Liver (tissue), 9 donors: Measurements from ENCODE around the gene CAMK1D. TPM values are rescaled to one million over a fixed set of nuclear protein-coding genes. Genes with fewer than 3 reads are reported as not detected.

Experiments
- DNase-seq: peaks from one replicate; pipeline ENCODE4 v3.0.0-alpha.2; 2017; ENCODE audit warnings: low spot score
- H3K27ac ChIP-seq, 2 donors: one replicate each; pipeline ENCODE4 v1.7.0; 2013; ENCODE audit warnings: inconsistent platforms in 2 of 2, low read length in 2 of 2, control low read depth in 1 of 2, low read depth in 1 of 2, mild to moderate bottlenecking in 1 of 2
- H3K27me3 ChIP-seq, 4 donors: one replicate each; pipeline versions ENCODE4 v1.6.1 to v1.7.0; 2013; ENCODE audit warnings: low read length in 3 of 4, inconsistent platforms in 1 of 4, mild to moderate bottlenecking in 1 of 4, moderate library complexity in 1 of 4; ENCODE audit not compliant: control insufficient read depth in 4 of 4, insufficient read depth in 4 of 4
- H3K36me3 ChIP-seq, 4 donors: one replicate each; pipeline versions ENCODE4 v1.6.1 to v1.7.0; 2013; ENCODE audit warnings: low read length in 3 of 4, mild to moderate bottlenecking in 3 of 4, low read depth in 1 of 4, moderate library complexity in 1 of 4; ENCODE audit not compliant: control insufficient read depth in 4 of 4, insufficient read depth in 3 of 4
- H3K4me1 ChIP-seq, 4 donors: one replicate each; pipeline versions ENCODE4 v1.6.1 to v1.7.0; 2013; ENCODE audit warnings: low read length in 3 of 4, mild to moderate bottlenecking in 3 of 4, moderate library complexity in 1 of 4; ENCODE audit not compliant: control insufficient read depth in 4 of 4, insufficient read depth in 4 of 4
- H3K4me3 ChIP-seq, 3 donors: one replicate each; pipeline versions ENCODE4 v1.6.1 to v1.7.0; 2013; ENCODE audit warnings: low read length in 3 of 3, control low read depth in 1 of 3, low read depth in 1 of 3, mild to moderate bottlenecking in 1 of 3
- H3K9ac ChIP-seq, 2 donors: one replicate each; pipeline ENCODE4 v1.7.0; 2013; ENCODE audit warnings: low read length in 2 of 2, mild to moderate bottlenecking in 2 of 2, moderate library complexity in 2 of 2, control low read depth in 1 of 2, low read depth in 1 of 2
- H3K9me3 ChIP-seq, 4 donors: one replicate each; pipeline versions ENCODE4 v1.6.1 to v1.7.0; 2013; ENCODE audit warnings: low read length in 3 of 4; ENCODE audit not compliant: control insufficient read depth in 4 of 4
- ATF3 ChIP-seq: IDR thresholded peaks from 2 replicates; pipeline ENCODE4 v1.6.1; 2016; ENCODE audit warnings: antibody characterized with exemption
- CTCF ChIP-seq: fragments of 150-350 bp; IDR thresholded peaks from 2 replicates; pipeline ENCODE4 v1.5.1; 2017; ENCODE audit warnings: improper control_type of control experiment, low read depth, low read length; ENCODE audit not compliant: missing input control
- EGR1 ChIP-seq, 2 donors: IDR thresholded peaks; 2 replicates each; pipeline ENCODE4 v1.6.1; 2016 to 2018; ENCODE audit warnings: antibody characterized with exemption in 2 of 2, low read depth in 2 of 2
- FOXA1 ChIP-seq: IDR thresholded peaks from 2 replicates; pipeline ENCODE4 v1.6.1; 2016; ENCODE audit warnings: antibody characterized with exemption
- FOXA2 ChIP-seq: IDR thresholded peaks from 2 replicates; pipeline ENCODE4 v1.6.1; 2016; ENCODE audit warnings: antibody characterized with exemption
- GABPA ChIP-seq, 2 donors: IDR thresholded peaks in 1 of 2; conservative IDR thresholded peaks in 1 of 2; 2 replicates each; pipeline ENCODE4 v1.6.1; 2016; ENCODE audit warnings: antibody characterized with exemption in 2 of 2, mild to moderate bottlenecking in 1 of 2, moderate library complexity in 1 of 2
- HNF4A ChIP-seq, 2 donors: conservative IDR thresholded peaks; 2 replicates each; pipeline ENCODE4 v1.6.1; 2016; ENCODE audit warnings: antibody characterized with exemption in 2 of 2, mild to moderate bottlenecking in 2 of 2
- HNF4G ChIP-seq: IDR thresholded peaks from 2 replicates; pipeline ENCODE4 v1.6.1; 2016; ENCODE audit warnings: antibody characterized with exemption
- JUND ChIP-seq, 2 donors: IDR thresholded peaks; 2 replicates each; pipeline ENCODE4 v1.6.1; 2016; ENCODE audit warnings: antibody characterized with exemption in 2 of 2
- MAX ChIP-seq: IDR thresholded peaks from 2 replicates; pipeline ENCODE4 v1.6.1; 2016; ENCODE audit warnings: antibody characterized with exemption
- NR2F2 ChIP-seq: IDR thresholded peaks from 2 replicates; pipeline ENCODE4 v1.6.1; 2016; ENCODE audit warnings: antibody characterized with exemption
- RAD21 ChIP-seq, 2 donors: IDR thresholded peaks; 2 replicates each; pipeline ENCODE4 v1.6.1; 2016; ENCODE audit warnings: antibody characterized with exemption in 2 of 2, mild to moderate bottlenecking in 2 of 2
- REST ChIP-seq: IDR thresholded peaks from 2 replicates; pipeline ENCODE4 v1.6.1; 2016; ENCODE audit warnings: antibody characterized with exemption, mild to moderate bottlenecking
- RXRA ChIP-seq, 2 donors: IDR thresholded peaks; 2 replicates each; pipeline ENCODE4 v1.6.1; 2017 to 2018; ENCODE audit warnings: antibody characterized with exemption in 2 of 2, mild to moderate bottlenecking in 1 of 2
- SP1 ChIP-seq: IDR thresholded peaks from 2 replicates; pipeline ENCODE4 v1.6.1; 2018; ENCODE audit warnings: antibody characterized with exemption, mild to moderate bottlenecking
- TAF1 ChIP-seq: conservative IDR thresholded peaks from 2 replicates; pipeline ENCODE4 v1.6.1; 2016; ENCODE audit warnings: antibody characterized with exemption, mild to moderate bottlenecking
- YY1 ChIP-seq: IDR thresholded peaks from 2 replicates; pipeline ENCODE4 v1.6.1; 2016; ENCODE audit warnings: antibody characterized with exemption, mild to moderate bottlenecking
- ZBTB33 ChIP-seq: IDR thresholded peaks from 2 replicates; pipeline ENCODE4 v1.6.1; 2016; ENCODE audit warnings: antibody characterized with exemption
- WGBS: extraction: QIAGEN DNeasy Blood & Tissue Kit; methylation state at CpG from one replicate; pipeline ENCODE4 v1.1.7; 2013; 5-methylcytosine and 5-hydroxymethylcytosine counted together
- polyA plus RNA-seq, 2 donors: library from polyadenylated mRNA; stranded (reverse) in 1 of 2; unstranded in 1 of 2; fragments of 200-250 nt in 1 of 2; fragments of >200 nt in 1 of 2; fragmentation: Nextera tagmentation in 1 of 2; extraction: Ambion mirVana in 1 of 2; gene quantifications; one replicate each; pipeline versions ENCODE4 v1.2.1 to v1.2.3, GENCODE V29; 2013 to 2015
- total RNA-seq, 2 donors: library from RNA; depleted of rRNA; stranded (reverse); fragments of >200 nt; gene quantifications; one replicate each; pipeline ENCODE4 v1.2.3, GENCODE V29; 2014
- donor health status: healthy.
- donor health status: healthy.
- donor health status: healthy.
- donor health status: healthy.
- donor health status: healthy.

The CAMK1D gene
- total and polyA plus RNA-seq, 4 donors = 2.7 to 10.1 (median 4.2) TPM

- WGBS = 70% methylated on average over 9 of the region's 9 CpGs
- TF ChIP-seq NR2F2 (peak; percentile 77), HNF4A (conservative IDR thresholded peaks at IDR 0.05) (peak in 1 of 2 donors; percentile 36), FOXA2 (peak; percentile 3), REST (no peak), TAF1 (no peak), JUND (IDR thresholded peaks at IDR 0.05) (peak in 1 of 2 donors; percentile 27), YY1 (peak; percentile 82), RXRA (IDR thresholded peaks at IDR 0.05) (peak in 1 of 2 donors; percentile 40), ZBTB33 (peak; percentile 18), CTCF (no peak), RAD21 (IDR thresholded peaks at IDR 0.05) (peak in 1 of 2 donors; percentile 24)
- no peak overlapping the region for H3K9ac ChIP-seq
- H3K4me3 ChIP-seq = no peak overlapping the region
- DNase-seq = no peak
- H3K27me3 ChIP-seq = no peaks in the 10 kb centered on the region
- no peaks in the 10 kb centered on the region for H3K36me3 ChIP-seq
- peaks cover 0 to 1% (median 0%) of the 10 kb centered on the region in 4 donors for H3K9me3 ChIP-seq
- H3K4me1 ChIP-seq = peaks cover 9 to 25% (median 19%) of the 10 kb centered on the region in 4 donors
- peak overlapping the region; percentile 5 to 62 for H3K27ac ChIP-seq
Observed at GRCh38 chr10:12697764-12698163, 348.4 kb downstream of the CAMK1D start.

- 25% methylated on average over 7 of the region's 7 CpGs for WGBS
- TF ChIP-seq NR2F2 (peak; percentile 70), HNF4G (no peak), JUND (IDR thresholded peaks at IDR 0.05) (peak in 1 of 2 donors; percentile 10), ZBTB33 (peak; percentile 60), RAD21 (IDR thresholded peaks at IDR 0.05) (peak; percentile 34 to 44), MAX (peak; percentile 31), SP1 (peak; percentile 73), FOXA2 (no peak), HNF4A (conservative IDR thresholded peaks at IDR 0.05) (peak; percentile 41 to 63), CTCF (no peak), EGR1 (IDR thresholded peaks at IDR 0.05; ENCODE audit: low read depth in 2 of 2) (peak in 1 of 2 donors; percentile 54), FOXA1 (peak; percentile 7), GABPA (IDR thresholded peaks at IDR 0.05 in 1 of 2, conservative IDR thresholded peaks at IDR 0.05 in 1 of 2) (peak in 1 of 2 donors; percentile 15), ATF3 (no peak), RXRA (IDR thresholded peaks at IDR 0.05) (peak; percentile 65 to 71), YY1 (peak; percentile 71)
Observed at GRCh38 chr10:12699258-12699700, 349.9 kb downstream of the CAMK1D start.

More at GRCh38 chr10:12699258-12699700, 349.9 kb downstream of the CAMK1D start:
- Histone ChIP-seq H3K27ac (peak overlapping the region; percentile 67 to 92), H3K27me3 (no peaks in the 10 kb centered on the region), H3K9me3 (peaks cover 0 to 1% (median 0%) of the 10 kb centered on the region in 4 donors), H3K36me3 (no peaks in the 10 kb centered on the region), H3K4me3 (no peak overlapping the region), H3K4me1 (peaks cover 9 to 25% (median 19%) of the 10 kb centered on the region in 4 donors), H3K9ac (peak overlapping the region in 1 of 2 donors; percentile 66)
- DNase-seq = no peak
